H1 (cell line): ENCODE data around the gene ARHGAP28. TPM values are rescaled to one million over a fixed set of nuclear protein-coding genes. Genes with fewer than 3 reads are reported as not detected.

Experiments used
- CTBP2 ChIP-seq: IDR thresholded peaks from 2 replicates; pipeline ENCODE4 v1.7.0; 2011; ENCODE audit warnings: borderline replicate concordance, mild to moderate bottlenecking, moderate library complexity, mixed read lengths, low read length; ENCODE audit not compliant: insufficient read depth, insufficient read length
- EZH2 ChIP-seq: fragments of 200-600 bp; sonication (generic); IDR thresholded peaks from 2 replicates; pipeline ENCODE4 v1.7.1; 2012; ENCODE audit warnings: low read depth, mild to moderate bottlenecking, moderate library complexity, low read length, inconsistent platforms; ENCODE audit not compliant: severe bottlenecking
- POU5F1 ChIP-seq: IDR thresholded peaks from 2 replicates; pipeline ENCODE4 v1.6.1; 2011; ENCODE audit warnings: low read depth, mild to moderate bottlenecking, low read length, moderate library complexity
- RXRA ChIP-seq: IDR thresholded peaks from 2 replicates; pipeline ENCODE4 v1.6.1; 2011; ENCODE audit warnings: low read depth, mild to moderate bottlenecking, low read length, moderate library complexity; ENCODE audit not compliant: insufficient read depth
- SP1 ChIP-seq: IDR thresholded peaks from 2 replicates; pipeline ENCODE4 v1.6.1; 2011; ENCODE audit warnings: low read depth, low read length
- SP4 ChIP-seq: IDR thresholded peaks from 2 replicates; pipeline ENCODE4 v1.6.1; 2012; ENCODE audit warnings: low read length, inconsistent platforms
- TAF1 ChIP-seq: IDR thresholded peaks from 2 replicates; pipeline ENCODE4 v1.6.1; 2011; ENCODE audit warnings: mild to moderate bottlenecking, low read depth, low read length
- polyA plus RNA-seq, 7 experiments: library from polyadenylated mRNA; depleted of rRNA in 3 of 7; stranded (reverse) in 5 of 7; unstranded in 2 of 7; fragments of >200 nt in 5 of 7; fragments of 200-250 nt in 2 of 7; gene quantifications; 1 replicate in 5 of 7; 2 replicates in 1 of 7; 4 replicates in 1 of 7; pipeline versions ENCODE4 v1.2.1 to v1.2.3, GENCODE V29; 2011 to 2013; ENCODE audit warnings: missing spikeins in 2 of 7, mixed read lengths in 2 of 7
- total RNA-seq: library from RNA; stranded (reverse); fragmentation: NEBNext Ultra II Directional; extraction: Animal tissue kit (Norgen Biotek cat#: 25700); gene quantifications from 2 replicates; pipeline ENCODE4 v1.2.1, GENCODE V29; 2021
- TF ChIP-seq, protein P1 (sequence below): IDR thresholded peaks from 2 replicates; pipeline ENCODE4 v1.6.1; 2011; ENCODE audit warnings: low read length, improper control_type of control experiment

The ARHGAP28 gene
- total and polyA plus RNA-seq, 2 of the 8 experiments (the other 6 are each of a cell fraction or from before 2014, with no cell fraction given): 2.9 to 14.4 TPM

DNA sequence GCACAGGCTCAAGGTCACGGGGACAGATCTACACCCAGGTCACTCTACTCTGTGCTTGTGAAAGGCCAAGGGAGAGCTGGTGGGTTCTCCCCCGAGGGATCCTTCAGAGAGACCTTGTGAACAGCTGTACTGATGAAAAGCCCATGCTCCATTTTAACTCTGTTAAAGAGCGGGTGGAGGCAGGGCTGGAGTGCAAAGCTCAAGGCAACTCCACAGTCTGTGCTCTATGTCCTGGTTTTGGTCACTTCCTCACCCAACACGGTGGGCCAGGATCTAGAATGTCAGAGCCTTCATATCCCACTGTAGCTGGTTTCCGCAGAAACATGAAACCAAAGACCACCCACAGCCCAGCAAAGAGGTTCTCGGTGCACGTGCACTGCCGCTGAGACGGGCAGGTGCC lies 210.9 kb downstream of the ARHGAP28 start (continued):
- TF ChIP-seq, protein P1, sequence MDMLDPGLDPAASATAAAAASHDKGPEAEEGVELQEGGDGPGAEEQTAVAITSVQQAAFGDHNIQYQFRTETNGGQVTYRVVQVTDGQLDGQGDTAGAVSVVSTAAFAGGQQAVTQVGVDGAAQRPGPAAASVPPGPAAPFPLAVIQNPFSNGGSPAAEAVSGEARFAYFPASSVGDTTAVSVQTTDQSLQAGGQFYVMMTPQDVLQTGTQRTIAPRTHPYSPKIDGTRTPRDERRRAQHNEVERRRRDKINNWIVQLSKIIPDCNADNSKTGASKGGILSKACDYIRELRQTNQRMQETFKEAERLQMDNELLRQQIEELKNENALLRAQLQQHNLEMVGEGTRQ: no peak
- no peak for TF ChIP-seq RXRA
- TF ChIP-seq CTBP2: no peak
- no peak for TF ChIP-seq SP1
- TF ChIP-seq TAF1: no peak
- no peak for TF ChIP-seq POU5F1
- no peak for TF ChIP-seq EZH2
- no peak for TF ChIP-seq SP4
